Choroid plexus epithelial cell (primary cell): ENCODE measurements around the gene ENAH.
A peak's percentile ranks its signal among the peaks of the same experiment; 100 is the strongest.

ENCODE experiments used
- DNase-seq: peaks from one replicate; pipeline ENCODE4 v3.0.0-alpha.2; 2010; ENCODE audit warnings: low read depth
- H3K4me3 ChIP-seq: 2 replicates; pipeline ENCODE4 v1.5.1; 2011; ENCODE audit warnings: low read depth, mild to moderate bottlenecking, control low read depth, low read length, moderate library complexity
- CTCF ChIP-seq: conservative IDR thresholded peaks from 2 replicates; pipeline ENCODE4 v1.5.1; 2011; ENCODE audit warnings: low read depth, mild to moderate bottlenecking, control low read depth, inconsistent platforms, low read length, moderate library complexity

ENAH gene

GRCh38 chr1:225442123-225442505 is 210.8 kb downstream of the ENAH start:
- no peak for DNase-seq
- no peak overlapping the region for H3K4me3 ChIP-seq
- no peak for TF ChIP-seq CTCF

DNA sequence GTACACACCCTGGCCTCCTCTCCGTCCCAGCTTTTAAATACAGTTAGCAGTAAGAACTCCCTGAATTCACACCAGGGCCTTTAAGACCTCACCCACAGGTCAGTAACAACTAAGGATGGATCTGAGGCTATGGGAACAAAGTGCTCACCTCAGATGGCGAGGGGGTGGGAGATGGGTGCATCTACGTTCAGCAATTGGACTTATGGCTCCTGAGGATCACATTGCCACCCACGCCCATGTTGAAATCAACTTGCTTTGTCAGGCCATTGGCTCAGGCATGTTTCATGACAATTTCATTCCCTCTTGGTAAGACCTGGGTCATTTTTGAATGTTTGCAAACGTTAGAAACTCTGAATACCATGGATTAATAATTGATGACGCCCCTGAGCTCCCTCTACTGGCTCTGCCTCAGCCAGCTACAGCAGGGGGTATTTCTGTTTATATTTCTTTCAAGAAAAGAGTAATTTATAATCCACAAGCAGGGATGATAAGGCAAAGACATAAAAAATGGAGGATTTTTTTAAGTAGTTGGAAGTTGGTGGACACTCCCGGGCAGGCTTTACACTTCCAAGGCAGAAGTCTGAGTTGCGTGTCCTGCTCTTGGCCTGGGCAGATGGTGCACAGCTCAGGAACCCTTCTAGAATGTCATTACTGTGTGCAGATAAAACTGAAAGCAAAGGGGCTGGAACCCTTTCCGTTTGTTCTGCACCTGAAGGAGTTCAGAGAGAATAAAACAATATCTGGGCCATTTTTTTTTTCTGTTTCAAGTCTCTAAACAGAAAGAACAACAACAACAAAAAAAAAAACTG is 211.4 kb downstream of the ENAH start:
- TF ChIP-seq CTCF = peak; percentile 71
- DNase-seq = peak; percentile 45
- H3K4me3 ChIP-seq = no peak overlapping the region

DNA sequence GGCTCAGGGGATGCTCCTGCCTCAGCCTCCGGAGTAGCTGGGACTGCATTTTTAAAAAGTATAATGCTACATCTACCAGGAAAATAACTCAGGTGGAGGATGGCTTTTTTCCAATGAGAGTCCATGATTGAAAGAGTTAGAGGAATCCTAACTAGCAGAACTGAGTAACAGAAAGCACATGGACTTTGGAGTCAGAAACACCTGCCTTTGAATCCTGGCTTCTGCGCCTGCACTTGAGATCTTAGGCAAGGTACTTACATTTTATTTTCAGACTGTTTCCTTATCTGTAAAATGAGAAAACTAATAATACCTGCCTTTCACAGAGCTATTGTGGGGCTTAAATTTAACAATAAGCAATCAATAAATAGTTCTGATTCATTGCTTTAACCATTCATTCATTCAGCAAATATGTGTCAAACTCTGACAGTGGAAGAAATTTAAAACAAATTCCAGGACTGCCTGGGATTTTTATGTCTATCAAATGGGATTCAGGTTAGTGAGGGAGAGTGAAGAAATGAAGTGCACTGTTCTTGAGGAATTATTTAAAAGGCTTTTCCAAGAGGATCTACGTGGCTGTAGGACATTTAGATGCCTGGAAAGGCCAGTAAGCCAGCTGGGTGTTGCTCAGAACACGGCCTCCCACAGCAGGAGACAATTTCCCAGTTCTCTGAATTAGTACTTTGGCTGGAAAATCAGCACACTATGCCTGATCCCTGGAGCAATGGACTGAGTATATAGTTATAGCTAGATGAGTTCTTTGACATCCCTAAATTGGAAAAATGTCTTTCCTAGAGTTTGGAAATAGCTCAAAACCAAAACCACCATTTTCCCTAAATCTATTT is 212.3 kb downstream of the ENAH start:
- TF ChIP-seq CTCF = no peak
- no peak for DNase-seq
- H3K4me3 ChIP-seq = no peak overlapping the region

DNA sequence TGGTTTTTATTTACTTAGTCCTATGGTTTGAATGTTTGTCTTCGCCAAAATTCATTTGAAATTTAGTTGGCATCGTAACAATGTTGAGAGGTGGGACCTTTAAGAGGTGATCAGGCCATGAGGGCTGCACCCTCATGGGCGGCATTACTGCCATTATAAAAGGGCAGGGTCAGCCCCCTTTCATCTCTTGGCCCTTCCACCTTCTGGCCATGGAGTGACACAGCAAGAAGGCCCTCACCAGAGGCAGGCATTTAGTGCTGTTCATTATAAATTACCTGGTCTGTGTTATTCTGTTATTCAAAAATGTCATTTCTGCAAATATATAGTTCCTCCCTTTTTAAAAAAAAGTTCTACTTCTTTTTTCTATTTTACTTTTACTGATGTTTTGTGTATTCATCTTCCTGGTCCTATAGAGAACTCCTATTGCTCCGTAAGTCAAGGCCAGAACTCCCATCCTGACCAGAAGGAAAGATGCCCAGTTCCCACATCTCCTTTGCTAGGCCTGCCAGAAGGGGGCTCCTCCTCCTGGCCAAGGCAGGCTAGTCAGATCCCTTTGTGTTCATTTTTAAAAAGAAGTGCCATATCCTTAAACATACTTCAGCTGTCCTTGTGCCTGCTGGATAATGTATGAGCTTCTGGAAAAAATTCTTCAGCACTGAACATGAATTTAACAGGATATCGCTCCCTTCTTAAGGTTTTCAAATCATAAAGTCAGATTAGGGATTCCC is 215.0 kb downstream of the ENAH start:
- peak; percentile 60 for DNase-seq
- peak; percentile 83 for TF ChIP-seq CTCF
- no peak overlapping the region for H3K4me3 ChIP-seq
